Measurements from ENCODE around the gene GARIN5B. TPM values are rescaled to one million over a fixed set of nuclear protein-coding genes. Genes with fewer than 3 reads are reported as not detected.

The GARIN5B gene
- total and polyA plus RNA-seq, 2 of the 13 experiments (the other 11 are each of a cell fraction or from before 2014, with no cell fraction given), result not detected

DNA sequence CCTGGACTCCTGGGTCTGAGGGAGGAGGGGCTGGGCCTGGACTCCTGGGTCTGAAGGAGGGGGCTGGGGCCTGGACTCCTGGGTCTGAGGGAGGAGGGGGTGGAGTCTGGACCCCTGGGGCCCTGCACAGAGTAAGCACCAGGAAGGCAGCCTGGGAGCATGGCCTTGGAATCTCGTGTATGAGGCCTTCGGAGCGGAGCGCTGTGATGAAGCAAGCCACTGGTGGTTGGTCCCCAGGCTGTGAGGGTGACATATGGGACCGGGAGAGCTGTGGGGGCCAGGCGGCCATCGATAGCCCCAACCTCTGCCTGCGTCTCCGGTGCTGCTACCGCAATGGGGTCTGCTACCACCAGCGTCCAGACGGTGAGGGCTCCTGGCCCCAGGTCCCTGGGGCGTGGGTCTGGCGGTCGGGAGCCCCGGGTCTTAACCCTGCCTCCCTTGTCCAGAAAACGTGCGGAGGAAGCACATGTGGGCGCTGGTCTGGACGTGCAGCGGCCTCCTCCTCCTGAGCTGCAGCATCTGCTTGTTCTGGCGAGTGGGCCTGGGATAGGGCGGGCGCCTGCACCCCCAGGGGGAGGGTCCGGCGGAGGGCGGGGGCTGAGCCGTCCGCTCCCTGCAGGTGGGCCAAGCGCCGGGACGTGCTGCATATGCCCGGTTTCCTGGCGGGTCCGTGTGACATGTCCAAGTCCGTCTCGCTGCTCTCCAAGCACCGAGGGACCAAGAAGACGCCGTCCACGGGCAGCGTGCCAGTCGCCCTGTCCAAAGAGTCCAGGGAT lies 14.5 kb upstream of the GARIN5B start (continued):
- TF ChIP-seq, protein P1, sequence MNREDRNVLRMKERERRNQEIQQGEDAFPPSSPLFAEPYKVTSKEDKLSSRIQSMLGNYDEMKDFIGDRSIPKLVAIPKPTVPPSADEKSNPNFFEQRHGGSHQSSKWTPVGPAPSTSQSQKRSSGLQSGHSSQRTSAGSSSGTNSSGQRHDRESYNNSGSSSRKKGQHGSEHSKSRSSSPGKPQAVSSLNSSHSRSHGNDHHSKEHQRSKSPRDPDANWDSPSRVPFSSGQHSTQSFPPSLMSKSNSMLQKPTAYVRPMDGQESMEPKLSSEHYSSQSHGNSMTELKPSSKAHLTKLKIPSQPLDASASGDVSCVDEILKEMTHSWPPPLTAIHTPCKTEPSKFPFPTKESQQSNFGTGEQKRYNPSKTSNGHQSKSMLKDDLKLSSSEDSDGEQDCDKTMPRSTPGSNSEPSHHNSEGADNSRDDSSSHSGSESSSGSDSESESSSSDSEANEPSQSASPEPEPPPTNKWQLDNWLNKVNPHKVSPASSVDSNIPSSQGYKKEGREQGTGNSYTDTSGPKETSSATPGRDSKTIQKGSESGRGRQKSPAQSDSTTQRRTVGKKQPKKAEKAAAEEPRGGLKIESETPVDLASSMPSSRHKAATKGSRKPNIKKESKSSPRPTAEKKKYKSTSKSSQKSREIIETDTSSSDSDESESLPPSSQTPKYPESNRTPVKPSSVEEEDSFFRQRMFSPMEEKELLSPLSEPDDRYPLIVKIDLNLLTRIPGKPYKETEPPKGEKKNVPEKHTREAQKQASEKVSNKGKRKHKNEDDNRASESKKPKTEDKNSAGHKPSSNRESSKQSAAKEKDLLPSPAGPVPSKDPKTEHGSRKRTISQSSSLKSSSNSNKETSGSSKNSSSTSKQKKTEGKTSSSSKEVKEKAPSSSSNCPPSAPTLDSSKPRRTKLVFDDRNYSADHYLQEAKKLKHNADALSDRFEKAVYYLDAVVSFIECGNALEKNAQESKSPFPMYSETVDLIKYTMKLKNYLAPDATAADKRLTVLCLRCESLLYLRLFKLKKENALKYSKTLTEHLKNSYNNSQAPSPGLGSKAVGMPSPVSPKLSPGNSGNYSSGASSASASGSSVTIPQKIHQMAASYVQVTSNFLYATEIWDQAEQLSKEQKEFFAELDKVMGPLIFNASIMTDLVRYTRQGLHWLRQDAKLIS (CRISPR knock-in tag; IDR thresholded peaks at IDR 0.05), result no peak
- no peak for TF ChIP-seq RBM39 (IDR thresholded peaks at IDR 0.05; ENCODE audit: low read depth, low read length, poor library complexity, severe bottlenecking)

DNA sequence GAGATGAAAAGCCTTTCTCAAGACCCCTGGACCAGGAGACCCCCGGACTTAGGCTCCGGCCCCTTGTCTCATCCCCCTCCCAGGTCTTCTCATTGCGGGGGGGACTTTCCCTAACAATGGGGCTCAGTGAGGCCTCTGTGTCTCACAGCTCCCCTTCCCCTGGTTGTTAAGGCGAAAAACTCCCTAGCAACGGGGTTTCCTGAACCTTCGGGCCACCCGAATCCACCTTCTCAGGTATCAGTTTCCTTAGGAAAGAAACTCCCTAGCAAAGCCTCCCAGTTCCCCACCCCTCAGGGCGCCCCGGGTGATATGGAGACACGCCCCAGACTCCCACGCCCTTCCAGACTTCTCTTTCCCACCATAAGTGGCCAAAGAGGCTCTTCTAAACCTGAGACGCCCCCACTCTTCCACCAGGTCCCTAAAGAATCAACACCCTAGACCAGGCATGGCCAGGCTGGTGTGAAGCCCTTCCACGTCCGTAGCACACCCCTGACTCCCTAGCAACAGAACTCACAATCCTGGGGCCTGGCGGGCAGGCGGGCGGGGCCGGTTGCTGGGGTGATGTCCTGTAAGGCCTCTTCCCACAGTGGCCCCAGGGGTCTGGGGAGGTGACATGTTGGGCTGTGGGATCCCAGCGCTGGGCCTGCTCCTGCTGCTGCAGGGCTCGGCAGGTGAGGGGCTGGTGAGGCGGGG lies 13.3 kb upstream of the GARIN5B start, which contains the start of gene TMEM190:
TMEM190 (plus strand) TSS at position 586 of the 693 bp plus-strand sequence; CDS start at position 614, 28 bp downstream.
- DNase-seq (ENCODE audit: low spot score) (no peak), ATAC-seq (peak; percentile 32), FAIRE-seq (no peak)
- H3K27ac ChIP-seq (ENCODE audit: extremely low read length, insufficient read depth, low read length), result no peak within 1 kb of the TSS
- in situ Hi-C loops (cut with HindIII; ENCODE audit: extremely low pct_ligation_motif_present, low pct_unique_long_range_greater_than_20kb) (no loop called here), intact Hi-C loops (cut with micrococcal nuclease; ENCODE audit: unreplicated experiment) (no loop called here)
- H3K4me1 ChIP-seq (ENCODE audit: insufficient read depth, low read length), result peaks cover 73% of the 10 kb centered on the region
- ChIA-PET POLR2A (interaction anchor here (1.2 to 2.3 kb wide), 2 partner anchors 31 to 37 kb away, joined by 5 to 6 read pairs; partner anchors contain the start of genes KMT5C and UBE2S), CTCF (ENCODE audit: low intra/inter-chr PET ratio, low total read pairs) (no interaction called here)
- peaks cover 2 to 15% of the 10 kb centered on the region in 2 experiments; a peak in 3 of 5 replicates for H3K27me3 ChIP-seq (ENCODE audit: control insufficient read depth in 1 of 2, insufficient read depth in 2 of 2, low read length in 2 of 2)
- WGBS (ENCODE audit: low lambda C conversion rate), result 51% methylated on average over 12 of the region's 21 CpGs
- peak within 1 kb of the TSS; percentile 85 for H3K4me2 ChIP-seq (ENCODE audit: low read depth, low read length)
- H3K36me3 ChIP-seq (replicated peaks in 1 of 2; ENCODE audit: control insufficient read depth in 1 of 2, insufficient read depth in 2 of 2, low read length in 2 of 2), result no peaks in the 10 kb centered on the region
- no peaks in the 10 kb centered on the region for H3K9me3 ChIP-seq (ENCODE audit: low read length)
- H3K79me2 ChIP-seq (ENCODE audit: insufficient read depth, low read length), result no peaks in the 10 kb centered on the region
- TF ChIP-seq, protein P2, sequence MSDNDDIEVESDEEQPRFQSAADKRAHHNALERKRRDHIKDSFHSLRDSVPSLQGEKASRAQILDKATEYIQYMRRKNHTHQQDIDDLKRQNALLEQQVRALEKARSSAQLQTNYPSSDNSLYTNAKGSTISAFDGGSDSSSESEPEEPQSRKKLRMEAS (IDR thresholded peaks at IDR 0.05), result 0 out of 2 replicates have a peak, but pooled peaks have one; percentile 5
- no peak for TF ChIP-seq ZNF644 (CRISPR knock-in tag; IDR thresholded peaks at IDR 0.05; ENCODE audit: low read depth)
- peak; percentile 11; the same call in 1 of the 2 replicates for TF ChIP-seq RFX1 (IDR thresholded peaks at IDR 0.05)
- TF ChIP-seq NFRKB (IDR thresholded peaks at IDR 0.05), result no peak
- no peaks in the 10 kb centered on the region for H4K20me1 ChIP-seq (ENCODE audit: insufficient read depth, low read length)
- H3K9ac ChIP-seq (ENCODE audit: insufficient read depth, low read depth, low read length), result peak within 1 kb of the TSS; percentile 47; the same call in 1 of the 2 replicates
- H3K4me3 ChIP-seq (replicated peaks in 1 of 3; ENCODE audit: insufficient read depth in 1 of 3, low read depth in 2 of 3, low read length in 3 of 3), result peak within 1 kb of the TSS; percentile 2 to 68 (median 35); a peak in 5 of 6 replicates
- no peak within 1 kb of the TSS for H2AFZ ChIP-seq (ENCODE audit: low read length)
- no TSS peak for BruUV-seq (replicated peaks)
